ENCODE results near the gene ALG5.

The ALG5 gene

GRCh38 chr13:36954542-36954941, 44.6 kb downstream of the ALG5 start:
- H4K20me1 ChIP-seq (ENCODE audit: insufficient read depth), result no peaks in the 10 kb centered on the region
- H3K27me3 ChIP-seq (ENCODE audit: insufficient read depth, low read depth), result no peaks in the 10 kb centered on the region
- no peak for TF ChIP-seq CTCF (conservative IDR thresholded peaks at IDR 0.05; ENCODE audit: low read depth, low read length)
- H2AFZ ChIP-seq (ENCODE audit: low read depth), result no peak overlapping the region
- H3K9ac ChIP-seq, result no peak overlapping the region
- H3K4me3 ChIP-seq (IDR thresholded peaks at IDR 0.05; ENCODE audit: insufficient read depth, low read depth, low read length), result no peak overlapping the region
- no peak overlapping the region for H3K4me2 ChIP-seq
- no peaks in the 10 kb centered on the region for H3K36me3 ChIP-seq (ENCODE audit: insufficient read depth)
- no peaks in the 10 kb centered on the region for H3K79me2 ChIP-seq (ENCODE audit: insufficient read depth, low read depth)
- H3K4me1 ChIP-seq (ENCODE audit: low read depth, poor library complexity, severe bottlenecking), result no peaks in the 10 kb centered on the region
- no peak overlapping the region for H3K27ac ChIP-seq

- no peak overlapping the region for H3K4me2 ChIP-seq
- no peaks in the 10 kb centered on the region for H3K27me3 ChIP-seq (ENCODE audit: insufficient read depth, low read depth)
- H2AFZ ChIP-seq (ENCODE audit: low read depth), result no peak overlapping the region
- no peaks in the 10 kb centered on the region for H3K36me3 ChIP-seq (ENCODE audit: insufficient read depth)
- no peak for TF ChIP-seq CTCF (conservative IDR thresholded peaks at IDR 0.05; ENCODE audit: low read depth, low read length)
- H4K20me1 ChIP-seq (ENCODE audit: insufficient read depth), result no peaks in the 10 kb centered on the region
- H3K4me3 ChIP-seq (IDR thresholded peaks at IDR 0.05; ENCODE audit: insufficient read depth, low read depth, low read length), result no peak overlapping the region
- no peaks in the 10 kb centered on the region for H3K4me1 ChIP-seq (ENCODE audit: low read depth, poor library complexity, severe bottlenecking)
- H3K27ac ChIP-seq, result no peak overlapping the region
- H3K9ac ChIP-seq, result no peak overlapping the region
- H3K79me2 ChIP-seq (ENCODE audit: insufficient read depth, low read depth), result no peaks in the 10 kb centered on the region
Observed at GRCh38 chr13:36950920-36951319, 48.2 kb downstream of the ALG5 start.

GRCh38 chr13:36950330-36950729, 48.8 kb downstream of the ALG5 start:
- Histone ChIP-seq H3K27ac (no peak overlapping the region), H3K36me3 (ENCODE audit: insufficient read depth) (no peaks in the 10 kb centered on the region), H3K4me1 (ENCODE audit: low read depth, poor library complexity, severe bottlenecking) (no peaks in the 10 kb centered on the region), H4K20me1 (ENCODE audit: insufficient read depth) (no peaks in the 10 kb centered on the region), H3K79me2 (ENCODE audit: insufficient read depth, low read depth) (no peaks in the 10 kb centered on the region), H3K9ac (no peak overlapping the region), H3K4me2 (no peak overlapping the region), H2AFZ (ENCODE audit: low read depth) (no peak overlapping the region), H3K27me3 (ENCODE audit: insufficient read depth, low read depth) (no peaks in the 10 kb centered on the region), H3K4me3 (IDR thresholded peaks at IDR 0.05; ENCODE audit: insufficient read depth, low read depth, low read length) (no peak overlapping the region)
- no peak for TF ChIP-seq CTCF (conservative IDR thresholded peaks at IDR 0.05; ENCODE audit: low read depth, low read length)

GRCh38 chr13:36945078-36945477, 54.1 kb downstream of the ALG5 start:
- Histone ChIP-seq H4K20me1 (ENCODE audit: insufficient read depth) (no peaks in the 10 kb centered on the region), H3K4me2 (no peak overlapping the region), H2AFZ (ENCODE audit: low read depth) (no peak overlapping the region), H3K36me3 (ENCODE audit: insufficient read depth) (no peaks in the 10 kb centered on the region), H3K4me3 (IDR thresholded peaks at IDR 0.05; ENCODE audit: insufficient read depth, low read depth, low read length) (no peak overlapping the region), H3K4me1 (ENCODE audit: low read depth, poor library complexity, severe bottlenecking) (no peaks in the 10 kb centered on the region), H3K27ac (no peak overlapping the region), H3K79me2 (ENCODE audit: insufficient read depth, low read depth) (no peaks in the 10 kb centered on the region), H3K27me3 (ENCODE audit: insufficient read depth, low read depth) (no peaks in the 10 kb centered on the region), H3K9ac (no peak overlapping the region)
- no peak for TF ChIP-seq CTCF (conservative IDR thresholded peaks at IDR 0.05; ENCODE audit: low read depth, low read length)

GRCh38 chr13:36925603-36926002, 73.5 kb downstream of the ALG5 start:
- Histone ChIP-seq H3K4me3 (IDR thresholded peaks at IDR 0.05; ENCODE audit: insufficient read depth, low read depth, low read length) (no peak overlapping the region), H2AFZ (ENCODE audit: low read depth) (no peak overlapping the region), H3K4me2 (no peak overlapping the region), H4K20me1 (ENCODE audit: insufficient read depth) (no peaks in the 10 kb centered on the region), H3K27me3 (ENCODE audit: insufficient read depth, low read depth) (no peaks in the 10 kb centered on the region), H3K36me3 (ENCODE audit: insufficient read depth) (no peaks in the 10 kb centered on the region), H3K9ac (no peak overlapping the region), H3K4me1 (ENCODE audit: low read depth, poor library complexity, severe bottlenecking) (no peaks in the 10 kb centered on the region), H3K27ac (no peak overlapping the region), H3K79me2 (ENCODE audit: insufficient read depth, low read depth) (no peaks in the 10 kb centered on the region)
- TF ChIP-seq CTCF (conservative IDR thresholded peaks at IDR 0.05; ENCODE audit: low read depth, low read length), result no peak

Data from KMS-11 (cell line).